Smooth muscle cell (in vitro differentiated cells): Measurements from ENCODE around the gene RBM19. TPM values are rescaled to one million over a fixed set of nuclear protein-coding genes. Genes with fewer than 3 reads are reported as not detected.
A peak's percentile ranks its signal among the peaks of the same experiment; 100 is the strongest.

Experiments used
- DNase-seq: peaks from one replicate; lab custom pipeline; 2025; ENCODE audit not compliant: unreplicated experiment; lab: John Stamatoyannopoulos, UW
- H2AFZ ChIP-seq: fragments of 200-600 bp; sonication (generic); 2 replicates; pipeline ENCODE4 v1.6.0; 2016; ENCODE audit warnings: antibody characterized with exemption, low read depth, mild to moderate bottlenecking
- H3F3A ChIP-seq: fragments of 200-600 bp; sonication (generic); 2 replicates; pipeline ENCODE4 v1.6.0; 2017; ENCODE audit warnings: antibody characterized with exemption, low read depth
- H3K27ac ChIP-seq: fragments of 200-600 bp; sonication (generic); 2 replicates; pipeline ENCODE4 v1.5.1; 2016; ENCODE audit warnings: low read depth, mild to moderate bottlenecking
- H3K27me3 ChIP-seq: fragments of 200-600 bp; sonication (generic); 2 replicates; pipeline ENCODE4 v1.6.1; 2016; ENCODE audit warnings: low read depth, mild to moderate bottlenecking
- H3K36me3 ChIP-seq: fragments of 200-600 bp; sonication (generic); 2 replicates; pipeline ENCODE4 v1.5.1; 2016; ENCODE audit warnings: low read depth
- H3K4me1 ChIP-seq: fragments of 200-600 bp; sonication (generic); 2 replicates; pipeline ENCODE4 v1.5.1; 2016; ENCODE audit warnings: low read depth
- H3K4me2 ChIP-seq: fragments of 200-600 bp; sonication (generic); 2 replicates; pipeline ENCODE4 v1.6.0; 2016; ENCODE audit warnings: mild to moderate bottlenecking
- H3K4me3 ChIP-seq: fragments of 200-600 bp; sonication (generic); 2 replicates; pipeline ENCODE4 v1.5.1; 2016; ENCODE audit warnings: mild to moderate bottlenecking
- H3K79me2 ChIP-seq: fragments of 200-600 bp; sonication (generic); 2 replicates; pipeline ENCODE4 v1.6.0; 2016; ENCODE audit warnings: low read depth, mild to moderate bottlenecking
- H3K9ac ChIP-seq: fragments of 200-600 bp; sonication (generic); 2 replicates; pipeline ENCODE4 v1.6.0; 2016; ENCODE audit warnings: low read depth
- H3K9me3 ChIP-seq: fragments of 200-600 bp; sonication (generic); replicated peaks from 2 replicates; pipeline ENCODE4 v1.5.1; 2016; ENCODE audit warnings: low read depth
- H4K20me1 ChIP-seq: fragments of 200-600 bp; sonication (generic); 2 replicates; pipeline ENCODE4 v1.6.0; 2016; ENCODE audit warnings: low read depth
- CTCF ChIP-seq: fragments of 200-600 bp; sonication (generic); IDR thresholded peaks from 2 replicates; pipeline ENCODE4 v1.5.1; 2017; ENCODE audit warnings: borderline replicate concordance, mild to moderate bottlenecking, antibody characterized with exemption; ENCODE audit not compliant: insufficient read depth, poor library complexity, severe bottlenecking
- WGBS: methylation state at CpG from one replicate; pipeline ENCODE4 v1.1.7; 2016; ENCODE audit warnings: low lambda C conversion rate; 5-methylcytosine and 5-hydroxymethylcytosine counted together
- polyA plus RNA-seq: library from polyadenylated mRNA; unstranded; fragments of >200 nt; fragmentation: Nextera tagmentation; extraction: Ambion mirVana; gene quantifications from 2 replicates; pipeline ENCODE4 v1.2.1, GENCODE V29; 2016
- total RNA-seq: library from RNA; depleted of rRNA; stranded (reverse); fragments of >200 nt; gene quantifications from 2 replicates; pipeline ENCODE4 v1.2.3, GENCODE V29; 2014

RBM19 gene
- total and polyA plus RNA-seq, 2 experiments from 2014 or later: 12.8 to 15.9 TPM

GRCh38 chr12:113819495-113819894, 146.6 kb downstream of the RBM19 start:
- Histone ChIP-seq H3K36me3 (no peaks in the 10 kb centered on the region), H3K79me2 (no peaks in the 10 kb centered on the region), H3K27me3 (no peaks in the 10 kb centered on the region), H3K4me1 (peaks cover 15% of the 10 kb centered on the region), H3K27ac (peak overlapping the region; percentile 15), H3K9ac (peak overlapping the region; percentile 39), H3K4me3 (no peak overlapping the region), H3K9me3 (no peaks in the 10 kb centered on the region), H4K20me1 (no peaks in the 10 kb centered on the region), H2AFZ (no peak overlapping the region), H3K4me2 (peak overlapping the region; percentile 71), H3F3A (no peaks in the 10 kb centered on the region)
- WGBS: 15% methylated on average over 10 of the region's 10 CpGs
- TF ChIP-seq CTCF: no peak
- DNase-seq: peak; percentile 21

GRCh38 chr12:113818833-113819232, 147.3 kb downstream of the RBM19 start:
- no peak for DNase-seq
- Histone ChIP-seq H3K27me3 (no peaks in the 10 kb centered on the region), H3K4me1 (peaks cover 15% of the 10 kb centered on the region), H3F3A (no peaks in the 10 kb centered on the region), H3K9ac (no peak overlapping the region), H2AFZ (no peak overlapping the region), H4K20me1 (no peaks in the 10 kb centered on the region), H3K27ac (peak overlapping the region; percentile 15), H3K4me2 (peak overlapping the region; percentile 71), H3K36me3 (no peaks in the 10 kb centered on the region), H3K79me2 (no peaks in the 10 kb centered on the region), H3K9me3 (no peaks in the 10 kb centered on the region), H3K4me3 (no peak overlapping the region)
- 73% methylated on average over 10 of the region's 10 CpGs for WGBS
- TF ChIP-seq CTCF: peak; percentile 35

GRCh38 chr12:113818283-113818682, 147.8 kb downstream of the RBM19 start:
- H3K27me3 ChIP-seq: no peaks in the 10 kb centered on the region
- H3K9me3 ChIP-seq: no peaks in the 10 kb centered on the region
- WGBS: 100% methylated on average over 3 of the region's 4 CpGs
- no peak overlapping the region for H2AFZ ChIP-seq
- H3K4me1 ChIP-seq: peaks cover 15% of the 10 kb centered on the region
- DNase-seq: no peak
- H3K4me2 ChIP-seq: no peak overlapping the region
- H3K27ac ChIP-seq: no peak overlapping the region
- H3K4me3 ChIP-seq: no peak overlapping the region
- no peak overlapping the region for H3K9ac ChIP-seq
- no peaks in the 10 kb centered on the region for H3K79me2 ChIP-seq
- H3K36me3 ChIP-seq: no peaks in the 10 kb centered on the region
- no peak for TF ChIP-seq CTCF
- H4K20me1 ChIP-seq: no peaks in the 10 kb centered on the region
- H3F3A ChIP-seq: no peaks in the 10 kb centered on the region

GRCh38 chr12:113816866-113817265, 149.3 kb downstream of the RBM19 start:
- peaks cover 15% of the 10 kb centered on the region for H3K4me1 ChIP-seq
- no peak overlapping the region for H3K9ac ChIP-seq
- 86% methylated on average over 16 of the region's 16 CpGs for WGBS
- H3K79me2 ChIP-seq: no peaks in the 10 kb centered on the region
- no peak overlapping the region for H3K27ac ChIP-seq
- H3K4me2 ChIP-seq: no peak overlapping the region
- H3K36me3 ChIP-seq: no peaks in the 10 kb centered on the region
- no peaks in the 10 kb centered on the region for H3F3A ChIP-seq
- H2AFZ ChIP-seq: no peak overlapping the region
- no peak overlapping the region for H3K4me3 ChIP-seq
- no peaks in the 10 kb centered on the region for H3K27me3 ChIP-seq
- H4K20me1 ChIP-seq: no peaks in the 10 kb centered on the region
- DNase-seq: no peak
- TF ChIP-seq CTCF: no peak
- no peaks in the 10 kb centered on the region for H3K9me3 ChIP-seq
